H1 (cell line): Measurements from ENCODE around the gene GP2. TPM values are rescaled to one million over a fixed set of nuclear protein-coding genes. Genes with fewer than 3 reads are reported as not detected.

ENCODE experiments used
- CTCF ChIA-PET: fragments of 300-600 bp; sonication (Branson Sonifier 250); formaldehyde crosslinking; loops from one replicate; lab custom pipeline; 2021; ENCODE audit not compliant: partially characterized antibody; lab: Charles Lee
- POLR2A ChIA-PET: fragments of 300-600 bp; sonication (Branson Sonifier 250); formaldehyde crosslinking; loops from one replicate; lab custom pipeline; 2021; ENCODE audit warnings: inconsistent platforms; ENCODE audit not compliant: partially characterized antibody; lab: Charles Lee
- DNase-seq, 2 experiments: peaks; one replicate each; pipeline versions ENCODE4 v3.0.0 to v3.0.0-alpha.2; 2010 to 2022; ENCODE audit warnings: low spot score in 2 of 2, low read depth in 1 of 2, mixed read lengths in 1 of 2
- FAIRE-seq: peaks from 2 replicates; lab custom pipeline; 2011; peaks lifted over from hg19 to GRCh38; lab: Jason Lieb, UNC
- H2AFZ ChIP-seq: 2 replicates; pipeline ENCODE4 v1.8.1; 2012; ENCODE audit warnings: low read length, inconsistent platforms
- H2AK5ac ChIP-seq: 2 replicates; pipeline ENCODE4 v1.6.1; 2013; ENCODE audit warnings: low read depth, low read length
- H2BK120ac ChIP-seq: replicated peaks from 2 replicates; pipeline ENCODE3; 2013; ENCODE audit warnings: low read depth, low read length, inconsistent platforms
- H2BK12ac ChIP-seq: 2 replicates; pipeline ENCODE4 v1.6.1; 2013; ENCODE audit warnings: low read depth, low read length
- H2BK15ac ChIP-seq: 2 replicates; pipeline ENCODE4 v1.6.1; 2013; ENCODE audit warnings: low read length
- H2BK20ac ChIP-seq: 2 replicates; pipeline ENCODE4 v1.6.1; 2013; ENCODE audit warnings: low read length
- H2BK5ac ChIP-seq: 2 replicates; pipeline ENCODE4 v1.6.1; 2013; ENCODE audit warnings: low read depth, low read length
- H3K14ac ChIP-seq: 2 replicates; pipeline ENCODE4 v1.6.1; 2013; ENCODE audit warnings: inconsistent platforms; ENCODE audit not compliant: insufficient read length
- H3K18ac ChIP-seq: 2 replicates; pipeline ENCODE4 v1.6.1; 2013; ENCODE audit warnings: low read length; ENCODE audit errors: extremely low read depth
- H3K23ac ChIP-seq: 2 replicates; pipeline ENCODE4 v1.6.1; 2013; ENCODE audit warnings: inconsistent platforms; ENCODE audit not compliant: insufficient read length
- H3K23me2 ChIP-seq: 2 replicates; pipeline ENCODE4 v1.6.1; 2013; ENCODE audit warnings: low read depth, low read length
- H3K27ac ChIP-seq: 2 replicates; pipeline ENCODE4 v1.6.1; 2011; ENCODE audit warnings: low read depth, low read length, inconsistent platforms
- H3K27me3 ChIP-seq, 4 experiments: replicated peaks in 1 of 4; 1 replicate in 1 of 4; 2 replicates in 3 of 4; pipeline versions ENCODE4 v1.6.1 to v1.8.1; 2011 to 2013; ENCODE audit warnings: low read length in 3 of 4, mild to moderate bottlenecking in 3 of 4, inconsistent platforms in 2 of 4, mixed read lengths in 2 of 4, moderate library complexity in 1 of 4; ENCODE audit not compliant: control insufficient read depth in 3 of 4, insufficient read depth in 3 of 4; ENCODE audit errors: extremely low read depth in 1 of 4
- H3K36me3 ChIP-seq, 4 experiments: 2 replicates each; pipeline versions ENCODE4 v1.6.1 to v1.8.1; 2011 to 2013; ENCODE audit warnings: mild to moderate bottlenecking in 4 of 4, low read length in 3 of 4, moderate library complexity in 2 of 4, control low read depth in 1 of 4, inconsistent platforms in 1 of 4; ENCODE audit not compliant: insufficient read depth in 4 of 4, control insufficient read depth in 2 of 4
- H3K4ac ChIP-seq: replicated peaks from 2 replicates; pipeline ENCODE3; 2013; ENCODE audit warnings: low read length, low read depth, mixed read lengths, inconsistent platforms; ENCODE audit not compliant: insufficient read length
- H3K4me1 ChIP-seq, 4 experiments: replicated peaks in 1 of 4; 1 replicate in 1 of 4; 2 replicates in 3 of 4; pipeline versions ENCODE4 v1.6.1 to v1.8.1; 2011 to 2013; ENCODE audit warnings: low read length in 3 of 4, inconsistent platforms in 2 of 4, mixed read lengths in 1 of 4; ENCODE audit not compliant: insufficient read depth in 4 of 4, control insufficient read depth in 3 of 4
- H3K4me2 ChIP-seq, 2 experiments: 2 replicates each; pipeline versions ENCODE4 v1.6.1 to v1.8.1; 2011 to 2013; ENCODE audit warnings: low read depth in 2 of 2, low read length in 2 of 2, control low read depth in 1 of 2, inconsistent platforms in 1 of 2, mild to moderate bottlenecking in 1 of 2; ENCODE audit not compliant: insufficient read depth in 1 of 2
- H3K4me3 ChIP-seq, 4 experiments: fragments of 200-600, 300-600 bp in 1 of 4; sonication (generic), shearing (Covaris generic), sonication (Bioruptor Twin) in 1 of 4; 2 replicates each; pipeline versions ENCODE4 v1.5.1 to v1.8.1; 2011 to 2016; ENCODE audit warnings: low read length in 4 of 4, low read depth in 3 of 4, control low read depth in 2 of 4, inconsistent platforms in 2 of 4, mild to moderate bottlenecking in 2 of 4, mixed read lengths in 1 of 4, moderate library complexity in 1 of 4; ENCODE audit not compliant: insufficient read depth in 2 of 4; ENCODE audit errors: extremely low read depth in 1 of 4
- H3K56ac ChIP-seq: replicated peaks from 2 replicates; pipeline ENCODE3; 2013; ENCODE audit warnings: low read depth, mild to moderate bottlenecking, mixed read lengths, low read length, inconsistent platforms; ENCODE audit not compliant: insufficient read length
- H3K79me1 ChIP-seq: 2 replicates; pipeline ENCODE4 v1.6.1; 2013; ENCODE audit warnings: low read depth, low read length, control low read depth
- H3K79me2 ChIP-seq, 2 experiments: 2 replicates each; pipeline versions ENCODE4 v1.6.1 to v1.8.1; 2012 to 2013; ENCODE audit warnings: low read length in 2 of 2, mild to moderate bottlenecking in 2 of 2, inconsistent platforms in 1 of 2; ENCODE audit not compliant: insufficient read depth in 2 of 2, control insufficient read depth in 1 of 2
- H3K9ac ChIP-seq, 4 experiments: replicated peaks in 1 of 4; 1 replicate in 1 of 4; 2 replicates in 3 of 4; pipeline versions ENCODE4 v1.6.1 to v1.8.1; 2011 to 2013; ENCODE audit warnings: low read depth in 3 of 4, low read length in 3 of 4, control low read depth in 2 of 4, mild to moderate bottlenecking in 2 of 4, moderate library complexity in 2 of 4, inconsistent platforms in 1 of 4; ENCODE audit errors: extremely low read depth in 1 of 4
- H3K9me3 ChIP-seq, 2 experiments: 2 replicates each; pipeline versions ENCODE4 v1.6.1 to v1.8.1; 2012 to 2013; ENCODE audit warnings: mild to moderate bottlenecking in 2 of 2, moderate library complexity in 2 of 2, control low read depth in 1 of 2, inconsistent platforms in 1 of 2, low read depth in 1 of 2, low read length in 1 of 2, mixed read lengths in 1 of 2; ENCODE audit not compliant: insufficient read depth in 2 of 2
- H4K20me1 ChIP-seq, 2 experiments: replicated peaks in 1 of 2; 2 replicates each; pipeline versions ENCODE3 to v1.8.1; 2011 to 2013; ENCODE audit warnings: inconsistent platforms in 2 of 2, low read length in 2 of 2, mild to moderate bottlenecking in 1 of 2; ENCODE audit not compliant: insufficient read depth in 2 of 2, control insufficient read depth in 1 of 2
- H4K5ac ChIP-seq: 2 replicates; pipeline ENCODE4 v1.6.1; 2013; ENCODE audit warnings: low read length, low read depth, mixed read lengths, inconsistent platforms; ENCODE audit not compliant: insufficient read length
- H4K8ac ChIP-seq: 2 replicates; pipeline ENCODE4 v1.8.0; 2013; ENCODE audit warnings: mild to moderate bottlenecking, moderate library complexity, low read length, inconsistent platforms; ENCODE audit not compliant: insufficient read depth; ENCODE audit errors: extremely low read depth
- H4K91ac ChIP-seq: replicated peaks from 2 replicates; pipeline ENCODE3; 2013; ENCODE audit warnings: low read length, mixed read lengths, inconsistent platforms; ENCODE audit not compliant: insufficient read length
- CBX5 ChIP-seq: fragments of 300-800, 300-1000 bp; sonication (generic); IDR thresholded peaks from 2 replicates; pipeline ENCODE4 v1.7.1; 2016; ENCODE audit warnings: antibody characterized with exemption, low read length, low read depth
- CEBPB ChIP-seq: IDR thresholded peaks from 2 replicates; pipeline ENCODE4 v1.6.1; 2012; ENCODE audit warnings: low read depth, low read length
- CHD1 ChIP-seq: IDR thresholded peaks from 2 replicates; pipeline ENCODE4 v1.6.1; 2012; ENCODE audit warnings: low read depth, low read length, improper control_type of control experiment
- GABPA ChIP-seq: IDR thresholded peaks from 2 replicates; pipeline ENCODE4 v1.6.1; 2011; ENCODE audit warnings: mild to moderate bottlenecking, low read length, moderate library complexity, borderline replicate concordance; ENCODE audit not compliant: insufficient read depth
- JUND ChIP-seq: IDR thresholded peaks from 2 replicates; pipeline ENCODE4 v1.6.1; 2011; ENCODE audit warnings: mild to moderate bottlenecking, improper control_type of control experiment, low read length
- KDM4A ChIP-seq: IDR thresholded peaks from one replicate; pipeline ENCODE4 v1.7.1; 2012; ENCODE audit warnings: low read depth, mild to moderate bottlenecking, moderate library complexity, low read length, inconsistent platforms; ENCODE audit not compliant: severe bottlenecking
- PHF8 ChIP-seq: fragments of 200-600 bp; sonication (generic); conservative IDR thresholded peaks from 2 replicates; pipeline ENCODE4 v1.7.1; 2012; ENCODE audit warnings: low read depth, mild to moderate bottlenecking, inconsistent platforms, low read length, moderate library complexity
- POLR2A ChIP-seq, 2 experiments: IDR thresholded peaks; 1 replicate in 1 of 2; 2 replicates in 1 of 2; pipeline ENCODE4 v1.6.1; 2011; ENCODE audit warnings: low read depth in 2 of 2, low read length in 2 of 2, mild to moderate bottlenecking in 2 of 2; ENCODE audit errors: control extremely low read depth in 1 of 2
- SAP30 ChIP-seq: fragments of 300-600 bp; sonication (generic); IDR thresholded peaks from 2 replicates; pipeline ENCODE4 v1.7.1; 2012; ENCODE audit warnings: low read length, moderate library complexity, mild to moderate bottlenecking, inconsistent platforms; ENCODE audit not compliant: insufficient read depth, insufficient replicate concordance
- SIX5 ChIP-seq: IDR thresholded peaks from 2 replicates; pipeline ENCODE4 v1.6.1; 2011; ENCODE audit warnings: mild to moderate bottlenecking, low read depth, low read length
- TAF1 ChIP-seq: IDR thresholded peaks from 2 replicates; pipeline ENCODE4 v1.6.1; 2011; ENCODE audit warnings: mild to moderate bottlenecking, low read depth, low read length
- TAF7 ChIP-seq: optimal IDR thresholded peaks from 2 replicates; pipeline ENCODE3; 2011; ENCODE audit warnings: low read depth, mild to moderate bottlenecking, inconsistent platforms, low read length, moderate library complexity, borderline replicate concordance
- WGBS, 2 experiments: shearing (Covaris generic) in 1 of 2; methylation state at CpG; one replicate each; pipeline versions ENCODE4 v1.1.6 to v1.1.7; 2013 to 2015; ENCODE audit warnings: low lambda C conversion rate in 2 of 2, mixed read lengths in 2 of 2, inconsistent platforms in 1 of 2, low coverage in 1 of 2, missing lambda C conversion rate in 1 of 2; ENCODE audit not compliant: insufficient replicate concordance in 2 of 2, insufficient coverage in 1 of 2, insufficient read length in 1 of 2; ENCODE audit errors: extremely low coverage in 1 of 2, missing lambda C conversion rate in 1 of 2; 5-methylcytosine and 5-hydroxymethylcytosine counted together
- polyA plus RNA-seq, 7 experiments: library from polyadenylated mRNA; depleted of rRNA in 3 of 7; stranded (reverse) in 5 of 7; unstranded in 2 of 7; fragments of >200 nt in 5 of 7; fragments of 200-250 nt in 2 of 7; gene quantifications; 1 replicate in 5 of 7; 2 replicates in 1 of 7; 4 replicates in 1 of 7; pipeline versions ENCODE4 v1.2.1 to v1.2.3, GENCODE V29; 2011 to 2013; ENCODE audit warnings: missing spikeins in 2 of 7, mixed read lengths in 2 of 7
- total RNA-seq: library from RNA; stranded (reverse); fragmentation: NEBNext Ultra II Directional; extraction: Animal tissue kit (Norgen Biotek cat#: 25700); gene quantifications from 2 replicates; pipeline ENCODE4 v1.2.1, GENCODE V29; 2021
- TF ChIP-seq, protein P1 (sequence below): IDR thresholded peaks from 2 replicates; pipeline ENCODE4 v1.6.1; 2011; ENCODE audit warnings: low read length, improper control_type of control experiment

Gene GP2
- total and polyA plus RNA-seq, 2 of the 8 experiments (the other 6 are each of a cell fraction or from before 2014, with no cell fraction given), result not detected

DNA sequence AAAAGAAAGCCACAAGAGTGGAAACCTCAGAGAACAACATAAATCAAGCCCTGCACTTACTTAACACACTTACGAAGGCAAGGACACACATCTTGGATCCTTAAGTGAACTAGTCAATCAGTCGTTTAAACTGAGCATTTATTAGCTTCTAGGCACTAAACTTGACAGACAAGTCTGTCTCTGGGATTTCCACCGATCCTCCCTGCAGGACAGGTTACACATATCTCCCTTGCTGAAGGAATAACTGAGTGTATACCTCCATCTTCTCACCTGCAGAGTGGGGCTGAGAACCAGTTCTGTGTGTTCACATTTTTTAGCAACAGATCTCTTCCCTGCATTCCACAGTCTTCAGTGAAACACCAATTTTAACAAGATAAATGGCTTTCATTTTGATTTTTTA, 8.9 kb downstream of the GP2 start:
- H3K4ac ChIP-seq, result no peak overlapping the region
- H3K14ac ChIP-seq, result no peak overlapping the region
- H3K4me1 ChIP-seq, result no peaks in the 10 kb centered on the region
- no peak overlapping the region for H2AFZ ChIP-seq
- no peak overlapping the region for H2BK20ac ChIP-seq
- no peak overlapping the region for H2AK5ac ChIP-seq
- ChIA-PET CTCF (no interaction called here), POLR2A (no interaction called here)
- no peak overlapping the region for H3K18ac ChIP-seq
- no peak overlapping the region for H4K8ac ChIP-seq
- H3K79me2 ChIP-seq, result no peaks in the 10 kb centered on the region
- no peak overlapping the region for H3K9ac ChIP-seq
- no peaks in the 10 kb centered on the region for H3K9me3 ChIP-seq
- H2BK12ac ChIP-seq, result no peak overlapping the region
- H4K91ac ChIP-seq, result no peak overlapping the region
- TF ChIP-seq CHD1, result no peak
- no peak for TF ChIP-seq SIX5
- TF ChIP-seq CBX5, result no peak
- TF ChIP-seq POLR2A (IDR thresholded peaks at IDR 0.05; ENCODE audit: control extremely low read depth in 1 of 2, low read depth in 2 of 2, low read length in 2 of 2), result no peak
- no peak for TF ChIP-seq PHF8
- TF ChIP-seq KDM4A, result no peak
- no peak for TF ChIP-seq TAF1
- no peak for TF ChIP-seq JUND
- no peak for TF ChIP-seq TAF7
- TF ChIP-seq, protein P1, sequence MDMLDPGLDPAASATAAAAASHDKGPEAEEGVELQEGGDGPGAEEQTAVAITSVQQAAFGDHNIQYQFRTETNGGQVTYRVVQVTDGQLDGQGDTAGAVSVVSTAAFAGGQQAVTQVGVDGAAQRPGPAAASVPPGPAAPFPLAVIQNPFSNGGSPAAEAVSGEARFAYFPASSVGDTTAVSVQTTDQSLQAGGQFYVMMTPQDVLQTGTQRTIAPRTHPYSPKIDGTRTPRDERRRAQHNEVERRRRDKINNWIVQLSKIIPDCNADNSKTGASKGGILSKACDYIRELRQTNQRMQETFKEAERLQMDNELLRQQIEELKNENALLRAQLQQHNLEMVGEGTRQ, result no peak
- no peak for TF ChIP-seq SAP30
- TF ChIP-seq CEBPB, result no peak
- no peak for TF ChIP-seq GABPA
- no peak overlapping the region for H3K4me2 ChIP-seq
- H3K4me3 ChIP-seq, result no peak overlapping the region
- H3K56ac ChIP-seq, result no peak overlapping the region
- H3K27ac ChIP-seq, result no peak overlapping the region
- H3K36me3 ChIP-seq, result no peaks in the 10 kb centered on the region
- H2BK5ac ChIP-seq, result no peak overlapping the region
- H4K20me1 ChIP-seq, result no peaks in the 10 kb centered on the region
- no peaks in the 10 kb centered on the region; a peak in 1 of 7 replicates for H3K27me3 ChIP-seq
- no peak overlapping the region for H4K5ac ChIP-seq
- H2BK15ac ChIP-seq, result no peak overlapping the region
- H2BK120ac ChIP-seq, result no peak overlapping the region
- no peak overlapping the region for H3K23ac ChIP-seq
- FAIRE-seq (no peak), DNase-seq (no peak)
- no peaks in the 10 kb centered on the region for H3K23me2 ChIP-seq
- WGBS, 2 experiments, result 93% methylated on average over 3 of the region's 3 CpGs; no CpG with 5 or more reads in 1 of the 2 experiments
- no peaks in the 10 kb centered on the region for H3K79me1 ChIP-seq
